K562 (cell line): ENCODE results near the gene ZFPM1.

ENCODE experiments used
- CHD1 ChIP-seq: fragments of 200-600 bp; sonication (generic); IDR thresholded peaks from one replicate; pipeline ENCODE4 v1.6.1; 2012; ENCODE audit warnings: mild to moderate bottlenecking, moderate library complexity, low read length, inconsistent platforms
- CTCF ChIP-seq, 3 experiments: IDR thresholded peaks in 2 of 3; conservative IDR thresholded peaks in 1 of 3; 2 replicates each; pipeline ENCODE4 v1.5.1; 2011 to 2012; ENCODE audit warnings: low read length in 3 of 3, mild to moderate bottlenecking in 3 of 3, control low read depth in 2 of 3, improper control_type of control experiment in 1 of 3, inconsistent platforms in 1 of 3, low read depth in 1 of 3, mixed read lengths in 1 of 3, moderate library complexity in 1 of 3; ENCODE audit not compliant: insufficient read depth in 2 of 3
- FOXA1 ChIP-seq: fragments of 450-650 bp; IDR thresholded peaks from 2 replicates; pipeline ENCODE4 v1.6.1; 2016; ENCODE audit warnings: mild to moderate bottlenecking, borderline replicate concordance
- GABPB1 ChIP-seq: sonication (generic); formaldehyde crosslinking; IDR thresholded peaks from 2 replicates; pipeline ENCODE4 v1.8.0; 2022; ENCODE audit warnings: mild to moderate bottlenecking, missing genetic modification reagents
- HNRNPLL ChIP-seq: fragments of 200-400 bp; formaldehyde crosslinking; IDR thresholded peaks from 2 replicates; pipeline ENCODE4 v1.6.1; 2017; ENCODE audit warnings: low read length, low read depth, mild to moderate bottlenecking; ENCODE audit not compliant: poor library complexity, severe bottlenecking
- KHSRP ChIP-seq: fragments of 450-650 bp; IDR thresholded peaks from 2 replicates; pipeline ENCODE4 v1.6.1; 2017
- MAX ChIP-seq: sonication (generic); formaldehyde crosslinking; IDR thresholded peaks from 2 replicates; pipeline ENCODE4 v1.9.0; 2022; ENCODE audit warnings: mild to moderate bottlenecking, missing genetic modification reagents
- POLR2A ChIP-seq: fragments of 450-650 bp; conservative IDR thresholded peaks from 2 replicates; pipeline ENCODE4 v1.6.1; 2016
- SIRT6 ChIP-seq: IDR thresholded peaks from one replicate; pipeline ENCODE4 v1.6.1; 2012; ENCODE audit warnings: low read depth, mild to moderate bottlenecking, control low read depth, inconsistent platforms, low read length, moderate library complexity
- SNRNP70 ChIP-seq: fragments of 200-400 bp; formaldehyde crosslinking; optimal IDR thresholded peaks from 2 replicates; pipeline ENCODE3; 2017; ENCODE audit warnings: low read depth, low read length
- SUPT5H ChIP-seq: fragments of 450-650 bp; IDR thresholded peaks from 2 replicates; pipeline ENCODE4 v1.6.1; 2016
- TCFL5 ChIP-seq: fragments of 250-450 bp; sonication (Bioruptor Pico); conservative IDR thresholded peaks from 2 replicates; pipeline ENCODE4 v1.6.1; 2021; ENCODE audit warnings: mild to moderate bottlenecking, moderate library complexity, matching md5 sums
- ZBTB17 ChIP-seq: fragments of 450-650 bp; formaldehyde crosslinking; IDR thresholded peaks from 2 replicates; pipeline ENCODE4 v1.4.0; 2020; ENCODE audit warnings: mild to moderate bottlenecking

- TF ChIP-seq CTCF (IDR thresholded peaks at IDR 0.05 in 2 of 3, conservative IDR thresholded peaks at IDR 0.05 in 1 of 3; ENCODE audit: insufficient read depth in 2 of 3, low read depth in 1 of 3, low read length in 3 of 3) (no peak), FOXA1 (no peak), MAX (CRISPR knock-in tag) (no peak), CHD1 (no peak), POLR2A (no peak), GABPB1 (CRISPR knock-in tag) (no peak), SNRNP70 (no peak), TCFL5 (no peak), KHSRP (no peak), SUPT5H (no peak), SIRT6 (no peak), HNRNPLL (no peak), ZBTB17 (CRISPR knock-in tag) (no peak)
These were observed 85.4 kb downstream of the ZFPM1 start for GRCh38 chr16:88538366-88539060.
